HK-2 (cell line): Measurements from ENCODE around the gene PITPNM2.
A peak's percentile ranks its signal among the peaks of the same experiment; 100 is the strongest.

Experiments
- DNase-seq: peaks from one replicate; pipeline ENCODE4 v3.0.0-alpha.2; 2018; ENCODE audit not compliant: unreplicated experiment

PITPNM2 gene

GRCh38 chr12:123143736-123144461, 7.0 kb downstream of the PITPNM2 start:
- DNase-seq: no peak

- no peak for DNase-seq
Measured at GRCh38 chr12:123142921-123143735, 7.8 kb downstream of the PITPNM2 start.

- no peak for DNase-seq
Measured at GRCh38 chr12:123142518-123142840, 8.4 kb downstream of the PITPNM2 start.

- peak; percentile 57 for DNase-seq
Measured at GRCh38 chr12:123141615-123142517, 9.0 kb downstream of the PITPNM2 start.

GRCh38 chr12:123140676-123141614, 9.9 kb downstream of the PITPNM2 start:
- DNase-seq: no peak

GRCh38 chr12:123139926-123140675, 10.8 kb downstream of the PITPNM2 start:
- peak; percentile 66 for DNase-seq

- DNase-seq: no peak
Measured at GRCh38 chr12:123135688-123136087, 15.2 kb downstream of the PITPNM2 start.

- DNase-seq: no peak
Measured at GRCh38 chr12:123134826-123135225, 16.1 kb downstream of the PITPNM2 start.

- DNase-seq: no peak
Measured at GRCh38 chr12:123134271-123134671, 16.6 kb downstream of the PITPNM2 start.

- no peak for DNase-seq
Measured at GRCh38 chr12:123133701-123134100, 17.2 kb downstream of the PITPNM2 start.

GRCh38 chr12:123132951-123133619, 17.8 kb downstream of the PITPNM2 start:
- DNase-seq: no peak

- no peak for DNase-seq
Measured at GRCh38 chr12:123131879-123132402, 18.9 kb downstream of the PITPNM2 start.

- no peak for DNase-seq
Measured at GRCh38 chr12:123131291-123131832, 19.5 kb downstream of the PITPNM2 start.

- no peak for DNase-seq
Measured at GRCh38 chr12:123129621-123130020, 21.3 kb downstream of the PITPNM2 start.

- no peak for DNase-seq
Measured at GRCh38 chr12:123127182-123127495, 23.8 kb downstream of the PITPNM2 start.

GRCh38 chr12:123126294-123127181, 24.4 kb downstream of the PITPNM2 start:
- peak; percentile 89 for DNase-seq

- DNase-seq: no peak
Measured at GRCh38 chr12:123122626-123123025, 28.3 kb downstream of the PITPNM2 start.

GRCh38 chr12:123121670-123122069, 29.2 kb downstream of the PITPNM2 start:
- DNase-seq: no peak
